Heart right ventricle (tissue), 16 donors: ENCODE results near the gene LEMD1. TPM values are rescaled to one million over a fixed set of nuclear protein-coding genes. Genes with fewer than 3 reads are reported as not detected.

Experiments used
- ATAC-seq, 8 donors: fragments of 200-7000 bp; cut with Tn5 transposase; one replicate each; pipeline ENCODE4 v1.9.1; 2020; ENCODE audit warnings: mild to moderate bottlenecking in 8 of 8, moderate library complexity in 8 of 8, moderate number of reproducible peaks in 1 of 8
- DNase-seq, 2 donors: peaks; one replicate each; pipeline ENCODE4 v3.0.0-alpha.2; 2020
- H3K27ac ChIP-seq, 10 donors: fragments of 200-600 bp; sonication (generic) in 2 of 10; one replicate each; pipeline versions ENCODE4 v1.5.0 to v1.8.0; 2020 to 2022; ENCODE audit warnings: mild to moderate bottlenecking in 3 of 10
- H3K27me3 ChIP-seq, 7 donors: fragments of 200-600 bp; one replicate each; pipeline ENCODE4 v1.8.0; 2021 to 2022; ENCODE audit warnings: mild to moderate bottlenecking in 2 of 7
- H3K36me3 ChIP-seq, 9 donors: fragments of 200-600 bp; sonication (generic) in 1 of 9; one replicate each; pipeline versions ENCODE4 v1.5.0 to v1.8.0; 2020 to 2022; ENCODE audit warnings: mild to moderate bottlenecking in 2 of 9
- H3K4me1 ChIP-seq, 9 donors: fragments of 200-600 bp; sonication (generic) in 1 of 9; one replicate each; pipeline versions ENCODE4 v1.5.0 to v1.8.0; 2020 to 2022; ENCODE audit warnings: mild to moderate bottlenecking in 4 of 9
- H3K4me3 ChIP-seq, 10 donors: fragments of 200-600 bp; sonication (generic) in 2 of 10; one replicate each; pipeline versions ENCODE4 v1.5.0 to v1.8.0; 2020 to 2022; ENCODE audit warnings: mild to moderate bottlenecking in 7 of 10, moderate library complexity in 2 of 10
- H3K9me3 ChIP-seq, 11 donors: fragments of 200-600 bp in 10 of 11; sonication (generic) in 2 of 11; one replicate each; pipeline versions ENCODE4 v1.5.0 to v1.8.0; 2013 to 2022; ENCODE audit warnings: mild to moderate bottlenecking in 2 of 11, control low read depth in 1 of 11, moderate library complexity in 1 of 11
- CTCF ChIP-seq, 9 donors: fragments of 200-600 bp; sonication (generic) in 2 of 9; IDR thresholded peaks; one replicate each; pipeline versions ENCODE4 v1.5.0 to v1.8.0; 2021 to 2022; ENCODE audit warnings: antibody characterized with exemption in 9 of 9, mild to moderate bottlenecking in 5 of 9, moderate library complexity in 1 of 9
- WGBS, 2 donors: extraction: QIAGEN DNeasy Blood & Tissue Kit; methylation state at CpG; one replicate each; pipeline ENCODE4 v1.1.7; 2013; ENCODE audit warnings: inconsistent platforms in 1 of 2; 5-methylcytosine and 5-hydroxymethylcytosine counted together
- intact Hi-C, 10 donors: fragments of 100-400 bp; cut with DNase I; formaldehyde crosslinking; loops; one replicate each; pipeline versions ENCODE4 v1.11.1 to v1.14.2; 2022
- polyA plus RNA-seq, 2 donors: library from polyadenylated mRNA; stranded (reverse); fragments of 200-250 nt; gene quantifications; one replicate each; pipeline ENCODE4 v1.2.3, GENCODE V29; 2013
- total RNA-seq, 10 donors: library from RNA; stranded (reverse); fragmentation: NEBNext Ultra II Directional in 3 of 10; extraction: Animal tissue kit (Norgen Biotek cat#: 25700) in 3 of 10; gene quantifications; one replicate each; pipeline versions ENCODE4 v1.2.1 to v1.2.4, GENCODE V29; 2021 to 2023
- donor health status: Arrhythmogenic right ventricular cardiomyopathy.
- donor health status: ischemic (EF 13 %, LVEDD 7.1; RV severe dilation, severe dysfunction).
- donor health status: healthy with polysubstance abuse.
- donor health status: DM: no; HTN: yes; CAD: no.
- donor health status: DM: no; HTN: no; CAD: no.
- donor health status: ischemic (EF 25% LVEDD 6.9; RV normal size, moderate dysfunction).
- donor health status: ischemic (EF 25% LVEDD 5.7; RV mildly dilated, moderate dysfunction).
- donor health status: healthy.
- donor health status: DM: yes; HTN: yes; CAD: no.
- donor health status: Ischemic cardiomyopathy.
- donor health status: ischemic (EF 35%, LVEDD 5.7; RV mildly dilated, moderate dysfunction).
- donor health status: nonischemic (EF 11% LVEDD 7.7; RV severe dilation, severe dysfunction).
- donor health status: DM: yes; HTN: yes; CAD: no.
- donor health status: PGD.
- donor health status: ischemic (EF 29% LVEDD 5.4; RV normal size, mild dysfunction).
- donor health status: nonischemic (EF 23%, LVEDD 6.1; RV moderate dilation, normal function).

The LEMD1 gene
- total and polyA plus RNA-seq, 12 donors, result not detected

- no peak for TF ChIP-seq CTCF (IDR thresholded peaks at IDR 0.05)
- WGBS, 2 donors, result 74 to 76% methylated on average over 2 of the region's 2 CpGs
- H3K27ac ChIP-seq, result no peak overlapping the region
- DNase-seq, result no peak
- no peaks in the 10 kb centered on the region for H3K36me3 ChIP-seq
- no peaks in the 10 kb centered on the region for H3K9me3 ChIP-seq
- ATAC-seq, result no peak
- H3K4me1 ChIP-seq, result peaks cover 0 to 36% (median 24%) of the 10 kb centered on the region in 9 donors
- intact Hi-C loops, result no loop called here
- H3K27me3 ChIP-seq, result peaks cover 24 to 84% (median 70%) of the 10 kb centered on the region in 7 donors
- H3K4me3 ChIP-seq, result no peak overlapping the region
These were observed 30.5 kb upstream of the LEMD1 start for GRCh38 chr1:205452364-205452763.

GRCh38 chr1:205451759-205452164 is 29.9 kb upstream of the LEMD1 start:
- 69 to 81% methylated on average over 2 of the region's 2 CpGs for WGBS, 2 donors
- no peak overlapping the region for H3K4me3 ChIP-seq
- ATAC-seq, result no peak
- H3K4me1 ChIP-seq, result peaks cover 0 to 36% (median 27%) of the 10 kb centered on the region in 9 donors
- no peak for TF ChIP-seq CTCF (IDR thresholded peaks at IDR 0.05)
- H3K27ac ChIP-seq, result no peak overlapping the region
- H3K9me3 ChIP-seq, result no peaks in the 10 kb centered on the region
- peaks cover 19 to 78% (median 64%) of the 10 kb centered on the region in 7 donors for H3K27me3 ChIP-seq
- intact Hi-C loops, result no loop called here
- no peak for DNase-seq
- H3K36me3 ChIP-seq, result no peaks in the 10 kb centered on the region

- no peaks in the 10 kb centered on the region for H3K9me3 ChIP-seq
These were observed 29.3 kb upstream of the LEMD1 start for GRCh38 chr1:205451202-205451601.

GRCh38 chr1:205450448-205450847 is 28.6 kb upstream of the LEMD1 start:
- no peak for ATAC-seq
- DNase-seq, result no peak
- Histone ChIP-seq H3K27ac (no peak overlapping the region), H3K4me1 (peaks cover 0 to 35% (median 26%) of the 10 kb centered on the region in 9 donors), H3K4me3 (no peak overlapping the region), H3K27me3 (peaks cover 7 to 64% (median 51%) of the 10 kb centered on the region in 7 donors), H3K36me3 (no peaks in the 10 kb centered on the region), H3K9me3 (no peaks in the 10 kb centered on the region)
- TF ChIP-seq CTCF (IDR thresholded peaks at IDR 0.05), result no peak
- intact Hi-C loops, result no loop called here
- 46 to 64% methylated on average over 4 of the region's 4 CpGs for WGBS, 2 donors

More at GRCh38 chr1:205451202-205451601, 29.3 kb upstream of the LEMD1 start:
- ATAC-seq (no peak), DNase-seq (no peak)
- intact Hi-C loops, result no loop called here
- 58 to 62% methylated on average over 5 of the region's 5 CpGs for WGBS, 2 donors
- Histone ChIP-seq H3K27me3 (peaks cover 13 to 72% (median 58%) of the 10 kb centered on the region in 7 donors), H3K4me1 (peaks cover 0 to 36% (median 27%) of the 10 kb centered on the region in 9 donors), H3K4me3 (no peak overlapping the region), H3K36me3 (no peaks in the 10 kb centered on the region), H3K27ac (no peak overlapping the region)
- TF ChIP-seq CTCF (IDR thresholded peaks at IDR 0.05), result no peak
